Measurements from ENCODE around the gene TBC1D2.
A peak's percentile ranks its signal among the peaks of the same experiment; 100 is the strongest.
"Not testable (repeated sequence)": the region's sequence is repeated elsewhere in the genome, so short reads cannot be mapped to it uniquely, and the experiment has no call there.

The TBC1D2 gene

GRCh38 chr9:98255578-98256296 is at the start of gene TBC1D2:
TBC1D2 (minus strand) TSS chr9:98255649; CDS start chr9:98255541, 108 bp downstream.
- peak; percentile 97 for DNase-seq (ENCODE audit: low spot score)

- no peak for DNase-seq (ENCODE audit: low spot score)
These were observed 48.9 kb upstream of the TBC1D2 start for GRCh38 chr9:98304381-98304780.

DNA sequence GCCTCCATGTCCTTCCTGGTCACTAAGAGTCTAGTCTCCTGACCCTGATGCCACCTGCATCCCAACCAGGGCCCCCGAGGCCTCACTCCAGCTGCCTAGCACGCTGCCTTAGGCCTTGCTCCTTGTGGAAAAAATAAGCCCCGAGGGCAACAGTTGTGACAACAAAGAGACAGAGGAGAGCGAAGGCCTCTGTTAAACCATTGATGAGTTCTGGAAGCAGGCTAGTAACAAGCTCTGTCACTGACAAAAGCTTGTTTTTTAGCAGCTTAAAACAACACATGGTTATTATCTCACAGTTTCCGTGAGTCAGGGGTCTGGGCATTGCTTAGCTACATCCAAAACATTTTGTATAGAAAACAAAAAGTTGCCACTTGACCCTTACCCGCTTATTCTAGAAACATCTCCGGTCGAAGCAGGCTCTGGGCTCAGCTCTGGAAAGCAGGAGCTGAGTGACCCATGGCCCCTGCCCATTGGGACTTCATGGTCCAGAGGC is 48.2 kb upstream of the TBC1D2 start:
- DNase-seq (ENCODE audit: low spot score) = no peak

- DNase-seq (ENCODE audit: low spot score) = no peak
These were observed 47.6 kb upstream of the TBC1D2 start for GRCh38 chr9:98302938-98303632.

DNA sequence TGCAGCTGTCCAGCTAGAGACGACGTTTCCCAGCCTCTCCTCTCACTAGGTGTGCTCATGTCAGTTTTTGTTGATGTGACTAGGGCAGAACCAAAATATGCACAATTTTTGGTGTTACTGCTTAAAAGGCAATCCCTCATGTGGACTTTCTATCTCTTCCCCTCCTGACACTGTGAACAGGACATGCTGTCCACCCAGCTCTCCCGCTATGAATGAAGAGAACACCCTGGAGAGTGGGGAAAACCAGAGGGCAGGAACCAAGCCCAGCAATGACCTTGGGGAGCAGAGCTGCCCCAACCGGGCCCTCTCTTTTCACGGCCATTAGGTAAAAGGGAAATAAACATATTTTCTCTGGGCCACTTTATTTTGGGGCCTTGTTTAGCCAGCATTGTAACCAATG is 46.7 kb upstream of the TBC1D2 start:
- no peak for DNase-seq (ENCODE audit: low spot score)

- DNase-seq (ENCODE audit: low spot score) = no peak
These were observed 45.2 kb upstream of the TBC1D2 start for GRCh38 chr9:98300611-98301010.

- no peak for DNase-seq (ENCODE audit: low spot score)
These were observed 43.0 kb upstream of the TBC1D2 start for GRCh38 chr9:98298476-98298875.

GRCh38 chr9:98295824-98296223 is 40.4 kb upstream of the TBC1D2 start:
- DNase-seq (ENCODE audit: low spot score) = no peak

DNA sequence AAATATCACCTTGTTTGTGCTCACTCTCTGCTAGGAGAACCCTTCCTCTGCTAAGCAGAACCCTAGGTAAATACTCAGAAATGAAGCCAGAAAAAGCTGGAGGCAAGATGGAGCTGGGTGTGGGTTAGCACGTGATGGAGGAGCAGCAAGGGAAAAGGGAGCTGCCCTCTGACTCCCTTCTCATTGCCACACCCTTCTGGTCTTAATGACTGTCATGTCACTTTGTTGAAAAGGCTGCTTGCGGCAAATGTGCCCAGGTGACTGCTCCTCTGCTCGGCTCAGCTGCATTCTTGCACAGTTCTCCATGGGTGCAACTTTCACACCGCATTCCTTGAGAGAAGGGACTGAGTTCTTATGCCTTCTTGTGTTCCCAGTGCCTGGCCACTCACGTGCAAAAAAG is 36.4 kb upstream of the TBC1D2 start:
- DNase-seq (ENCODE audit: low spot score) = no peak

- no peak for DNase-seq (ENCODE audit: low spot score)
These were observed 35.0 kb upstream of the TBC1D2 start for GRCh38 chr9:98290411-98290810.

DNA sequence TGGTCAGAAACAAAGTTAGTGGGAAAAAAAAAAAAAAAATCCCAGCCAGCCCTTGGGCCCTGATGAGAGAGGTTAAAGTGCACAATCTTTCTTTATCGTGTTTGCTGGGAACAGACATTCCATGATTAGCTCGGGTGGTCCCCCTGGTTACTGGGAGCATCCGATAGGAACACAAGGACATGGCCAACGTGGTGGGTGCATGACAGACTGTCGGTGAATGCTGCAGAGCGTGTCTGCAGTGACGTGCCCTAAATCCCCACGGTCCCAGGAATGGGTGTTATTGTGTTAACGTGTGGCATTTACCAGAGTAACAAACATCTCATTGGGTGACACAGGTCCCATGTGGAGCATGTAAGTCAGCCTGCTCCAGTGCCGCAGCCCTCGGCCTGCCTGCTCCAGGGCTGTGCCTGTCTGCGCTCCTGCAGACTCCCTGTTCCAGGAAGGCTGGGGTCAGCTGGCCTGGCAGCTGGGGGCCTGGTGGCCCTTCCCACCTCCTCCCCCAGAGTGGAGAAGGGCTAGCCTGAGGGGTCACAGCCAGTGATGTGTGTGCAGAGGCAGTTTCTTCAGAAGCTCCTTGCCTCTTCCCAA is 34.3 kb upstream of the TBC1D2 start:
- no peak for DNase-seq (ENCODE audit: low spot score)

DNA sequence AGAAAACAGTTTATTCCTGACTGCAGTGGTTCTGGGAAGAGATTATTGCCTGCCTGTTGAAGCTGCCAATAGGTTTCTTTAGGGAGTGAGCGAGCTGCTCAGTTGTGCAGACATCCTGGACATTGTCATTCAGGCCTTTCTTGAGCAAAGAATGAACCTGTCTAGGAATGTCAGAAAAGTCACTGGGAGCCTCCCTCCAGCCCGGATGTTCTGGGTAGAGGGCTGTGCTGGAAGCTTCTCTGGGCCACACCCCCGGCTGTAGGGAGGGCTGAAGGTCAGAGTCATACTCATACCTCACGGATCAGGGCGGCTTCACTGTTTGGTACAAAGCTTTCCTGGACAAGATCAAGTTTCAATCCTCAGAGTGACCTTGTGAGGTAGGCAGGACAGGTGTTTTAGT is 33.4 kb upstream of the TBC1D2 start:
- DNase-seq (ENCODE audit: low spot score) = no peak

DNA sequence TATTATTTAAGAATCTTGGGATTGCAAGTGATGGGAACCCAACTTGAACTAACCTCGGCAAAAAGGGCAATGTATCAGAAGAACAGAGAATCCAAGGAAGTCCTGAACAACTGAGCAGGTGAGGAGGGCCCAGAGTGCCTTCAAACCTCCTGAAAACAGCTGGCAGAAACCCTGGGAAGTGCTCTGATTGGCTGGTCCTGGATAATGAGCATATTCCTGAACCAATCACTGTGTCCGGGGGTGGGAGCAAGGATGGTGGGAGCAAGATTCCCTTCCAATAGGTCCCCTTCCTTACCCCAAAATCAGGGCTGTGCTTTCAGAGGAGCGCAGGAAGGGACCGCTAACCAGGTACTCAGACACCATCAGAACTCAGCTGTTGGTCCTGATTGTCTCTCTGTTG is 31.9 kb upstream of the TBC1D2 start:
- no peak for DNase-seq (ENCODE audit: low spot score)

- DNase-seq (ENCODE audit: low spot score) = no peak
These were observed 30.0 kb upstream of the TBC1D2 start for GRCh38 chr9:98285446-98285845.

DNA sequence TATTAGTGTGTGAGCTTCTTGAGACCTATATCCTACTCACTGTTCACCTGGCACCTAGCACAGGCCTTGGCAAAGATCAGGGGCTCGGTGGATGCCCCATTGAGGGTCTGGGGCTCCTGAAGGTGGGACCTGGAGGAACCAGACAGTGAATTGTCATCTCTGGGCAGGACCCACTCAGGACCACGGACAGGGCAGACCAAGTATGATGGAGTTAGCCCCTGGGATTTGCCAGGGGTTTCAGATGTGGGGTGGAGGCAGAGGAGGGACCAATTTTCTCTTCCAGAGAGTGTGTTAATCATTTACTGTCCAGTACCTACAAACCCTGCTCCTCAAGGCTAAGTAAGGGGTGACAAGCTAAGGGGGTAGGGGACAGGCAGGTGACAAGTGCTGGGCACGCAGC is 29.3 kb upstream of the TBC1D2 start:
- DNase-seq (ENCODE audit: low spot score) = no peak

- DNase-seq (ENCODE audit: low spot score) = not testable (repeated sequence)
These were observed 27.7 kb upstream of the TBC1D2 start for GRCh38 chr9:98283143-98283542.

DNA sequence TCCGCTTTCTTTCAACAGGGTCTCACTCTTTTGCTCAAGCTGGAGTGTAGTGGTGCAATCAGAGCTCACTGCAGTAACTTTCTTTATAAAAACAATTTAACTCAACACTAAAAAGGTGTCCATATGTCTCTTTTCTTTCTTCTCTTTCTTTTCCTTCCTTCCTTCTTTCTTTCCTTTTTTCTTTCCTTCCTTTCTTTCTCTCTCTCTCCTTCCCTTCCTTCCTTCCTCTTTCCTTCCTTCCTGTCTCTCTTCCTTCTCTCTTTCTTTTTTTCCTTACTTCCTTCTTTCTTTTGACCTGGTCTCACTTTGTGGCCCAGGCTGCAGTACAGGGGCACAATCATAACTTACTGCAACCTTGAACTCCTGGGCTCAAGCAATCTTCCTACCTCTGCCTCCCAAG is 25.8 kb upstream of the TBC1D2 start:
- DNase-seq (ENCODE audit: low spot score) = no peak

DNA sequence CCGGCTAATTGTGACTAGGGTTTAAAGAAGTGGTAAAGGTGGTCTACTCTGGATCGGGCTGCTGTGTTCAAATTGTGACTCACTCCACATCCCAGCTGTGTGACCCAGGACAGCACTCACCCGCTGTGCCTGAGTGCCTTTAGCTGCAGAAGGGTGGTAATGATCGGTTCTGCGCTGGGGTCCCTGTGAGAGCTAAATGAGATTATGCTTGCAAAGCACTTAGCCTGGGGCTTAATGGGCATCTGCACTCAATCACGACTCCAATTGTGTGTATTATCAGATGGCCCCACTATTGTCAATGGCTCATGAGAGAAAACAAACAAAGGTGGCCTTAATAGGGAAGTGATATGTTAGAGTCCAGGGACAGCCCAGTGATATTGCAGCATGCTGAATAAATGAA is 25.1 kb upstream of the TBC1D2 start:
- DNase-seq (ENCODE audit: low spot score) = no peak

GRCh38 chr9:98280162-98280561 is 24.7 kb upstream of the TBC1D2 start:
- no peak for DNase-seq (ENCODE audit: low spot score)

- DNase-seq (ENCODE audit: low spot score) = no peak
These were observed 21.5 kb upstream of the TBC1D2 start for GRCh38 chr9:98276907-98277469.

DNA sequence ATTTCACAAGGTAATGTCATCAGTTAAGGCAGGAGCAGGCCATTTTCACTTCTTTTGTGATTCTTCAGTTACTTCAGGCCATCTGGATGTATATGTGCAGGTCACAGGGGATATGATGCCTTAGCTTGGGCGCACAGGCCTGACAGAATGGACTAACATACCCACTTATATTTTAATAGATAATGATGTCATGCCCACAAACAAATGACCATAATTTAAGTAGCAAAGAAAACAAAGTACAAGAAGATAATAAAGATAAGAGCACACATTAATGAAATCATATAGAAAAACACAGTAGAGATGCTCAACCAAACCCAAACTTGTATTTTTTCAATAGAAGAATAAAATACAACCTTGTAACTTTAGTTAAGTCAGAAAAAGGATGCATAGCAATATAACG is 19.7 kb upstream of the TBC1D2 start:
- DNase-seq (ENCODE audit: low spot score) = no peak

DNA sequence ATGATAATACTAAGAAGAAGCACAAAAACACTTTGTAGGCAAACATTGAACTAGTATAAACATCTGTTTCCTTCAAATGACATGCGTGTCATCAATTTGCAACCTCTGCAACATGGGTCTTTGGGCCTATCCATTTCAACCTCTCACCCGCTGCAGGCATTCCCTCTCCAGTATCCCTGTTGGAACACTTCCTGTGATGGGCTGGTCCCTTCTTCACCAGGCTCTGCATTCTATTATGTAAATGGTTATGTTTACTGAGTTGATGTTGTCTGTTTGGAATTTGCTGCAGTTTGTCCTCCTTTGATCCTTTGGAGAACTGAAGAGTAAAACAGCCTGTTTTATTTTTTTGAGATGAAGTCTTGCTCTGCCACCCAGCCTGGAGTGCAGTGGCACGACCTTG is 16.6 kb upstream of the TBC1D2 start:
- no peak for DNase-seq (ENCODE audit: low spot score)

- no peak for DNase-seq (ENCODE audit: low spot score)
These were observed 16.0 kb upstream of the TBC1D2 start for GRCh38 chr9:98271479-98271878.
